NCI-H82 (cell line): ENCODE results near the gene MEIG1.
"Not testable (repeated sequence)": the region's sequence is repeated elsewhere in the genome, so short reads cannot be mapped to it uniquely, and the experiment has no call there.

Source experiments
- DNase-seq: peaks from one replicate; lab custom pipeline; 2025; lab: John Stamatoyannopoulos, UW

The MEIG1 gene

GRCh38 chr10:14954934-14955333, 4.3 kb upstream of the MEIG1 start:
- no peak for DNase-seq

GRCh38 chr10:14958872-14959220, 342 bp upstream of the MEIG1 start:
- no peak for DNase-seq

GRCh38 chr10:14967897-14968296, 8.7 kb downstream of the MEIG1 start:
- DNase-seq = no peak

- DNase-seq = peak; percentile 48
Observed at GRCh38 chr10:14971867-14972448, 12.8 kb downstream of the MEIG1 start.

GRCh38 chr10:14974153-14974998, 15.2 kb downstream of the MEIG1 start:
- DNase-seq = not testable (repeated sequence)

GRCh38 chr10:14975672-14976273, 16.6 kb downstream of the MEIG1 start:
- DNase-seq = no peak

GRCh38 chr10:14982744-14983143, 23.6 kb downstream of the MEIG1 start:
- no peak for DNase-seq

GRCh38 chr10:14989552-14989951, 30.4 kb downstream of the MEIG1 start:
- not testable (repeated sequence) for DNase-seq

- peak; percentile 13 for DNase-seq
Observed at GRCh38 chr10:14991035-14991749, 32.0 kb downstream of the MEIG1 start.

- DNase-seq = not testable (repeated sequence)
Observed at GRCh38 chr10:14992336-14992735, 33.1 kb downstream of the MEIG1 start.

GRCh38 chr10:14993500-14994455, 34.6 kb downstream of the MEIG1 start:
- not testable (repeated sequence) for DNase-seq

- no peak for DNase-seq
Observed at GRCh38 chr10:14995964-14996565, 36.9 kb downstream of the MEIG1 start.

GRCh38 chr10:15013530-15013929, 54.3 kb downstream of the MEIG1 start:
- not testable (repeated sequence) for DNase-seq

GRCh38 chr10:15015451-15015850, 56.3 kb downstream of the MEIG1 start:
- no peak for DNase-seq

GRCh38 chr10:15020966-15021365, 61.8 kb downstream of the MEIG1 start:
- DNase-seq = not testable (repeated sequence)
